AG09309 (cell line): ENCODE measurements around the gene PAOX.

Experiments
- DNase-seq: peaks from one replicate; pipeline ENCODE4 v3.0.0-alpha.2; 2010; ENCODE audit warnings: low read depth
- H3K4me3 ChIP-seq: 2 replicates; pipeline ENCODE4 v1.5.1; 2011; ENCODE audit warnings: mild to moderate bottlenecking, low read depth, low read length, moderate library complexity; ENCODE audit not compliant: control insufficient read depth
- TF ChIP-seq, protein P1 (sequence below): IDR thresholded peaks from 2 replicates; pipeline ENCODE4 v1.5.1; 2011; ENCODE audit warnings: mild to moderate bottlenecking, low read depth, low read length, inconsistent platforms; ENCODE audit not compliant: insufficient read depth, control insufficient read depth; ENCODE audit errors: missing control alignments

PAOX gene

DNA sequence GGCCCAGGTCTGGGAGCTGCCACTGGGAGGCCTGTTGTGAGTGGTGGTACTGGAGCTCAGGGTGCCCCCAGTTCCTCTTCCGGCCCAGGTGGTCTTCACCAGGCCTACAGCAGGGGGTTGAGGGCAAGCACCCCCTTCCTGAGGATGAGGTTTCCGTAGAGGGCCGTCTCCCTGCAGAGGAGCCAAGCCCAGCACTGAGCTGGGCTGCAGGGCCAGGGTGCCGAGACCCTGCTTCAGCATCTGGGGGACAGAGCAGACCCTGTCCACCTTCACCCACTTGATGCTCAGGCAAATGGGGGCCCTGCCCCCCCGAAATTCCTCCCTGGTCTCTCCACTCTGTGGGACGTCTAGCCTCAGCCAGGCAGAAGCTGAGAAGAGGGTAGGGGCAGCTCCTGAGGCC is 23.8 kb upstream of the PAOX start:
- TF ChIP-seq, protein P1, sequence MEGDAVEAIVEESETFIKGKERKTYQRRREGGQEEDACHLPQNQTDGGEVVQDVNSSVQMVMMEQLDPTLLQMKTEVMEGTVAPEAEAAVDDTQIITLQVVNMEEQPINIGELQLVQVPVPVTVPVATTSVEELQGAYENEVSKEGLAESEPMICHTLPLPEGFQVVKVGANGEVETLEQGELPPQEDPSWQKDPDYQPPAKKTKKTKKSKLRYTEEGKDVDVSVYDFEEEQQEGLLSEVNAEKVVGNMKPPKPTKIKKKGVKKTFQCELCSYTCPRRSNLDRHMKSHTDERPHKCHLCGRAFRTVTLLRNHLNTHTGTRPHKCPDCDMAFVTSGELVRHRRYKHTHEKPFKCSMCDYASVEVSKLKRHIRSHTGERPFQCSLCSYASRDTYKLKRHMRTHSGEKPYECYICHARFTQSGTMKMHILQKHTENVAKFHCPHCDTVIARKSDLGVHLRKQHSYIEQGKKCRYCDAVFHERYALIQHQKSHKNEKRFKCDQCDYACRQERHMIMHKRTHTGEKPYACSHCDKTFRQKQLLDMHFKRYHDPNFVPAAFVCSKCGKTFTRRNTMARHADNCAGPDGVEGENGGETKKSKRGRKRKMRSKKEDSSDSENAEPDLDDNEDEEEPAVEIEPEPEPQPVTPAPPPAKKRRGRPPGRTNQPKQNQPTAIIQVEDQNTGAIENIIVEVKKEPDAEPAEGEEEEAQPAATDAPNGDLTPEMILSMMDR, result no peak
- H3K4me3 ChIP-seq, result no peak overlapping the region
- DNase-seq, result no peak

DNA sequence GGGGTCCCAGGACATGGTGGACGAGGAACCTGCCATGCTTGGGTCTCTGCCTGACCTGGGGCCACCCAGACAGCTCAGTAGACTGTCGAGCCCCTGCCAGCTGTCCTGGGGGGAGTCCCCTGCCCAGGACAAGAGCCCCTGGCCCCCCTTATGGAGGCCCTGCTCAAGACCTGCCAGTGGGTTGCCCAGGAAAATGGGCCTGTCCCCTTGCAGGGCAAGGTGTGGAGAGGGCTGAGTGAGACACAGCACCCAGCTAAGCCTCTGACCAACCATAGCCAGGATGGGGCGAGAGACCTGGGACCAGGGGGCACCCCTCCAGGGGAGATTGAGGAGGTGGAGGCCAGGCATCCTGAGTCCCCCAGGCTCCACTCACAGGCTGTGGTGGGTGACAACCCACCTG is 23.1 kb upstream of the PAOX start:
- DNase-seq, result no peak
- TF ChIP-seq, protein P1, result no peak

DNA sequence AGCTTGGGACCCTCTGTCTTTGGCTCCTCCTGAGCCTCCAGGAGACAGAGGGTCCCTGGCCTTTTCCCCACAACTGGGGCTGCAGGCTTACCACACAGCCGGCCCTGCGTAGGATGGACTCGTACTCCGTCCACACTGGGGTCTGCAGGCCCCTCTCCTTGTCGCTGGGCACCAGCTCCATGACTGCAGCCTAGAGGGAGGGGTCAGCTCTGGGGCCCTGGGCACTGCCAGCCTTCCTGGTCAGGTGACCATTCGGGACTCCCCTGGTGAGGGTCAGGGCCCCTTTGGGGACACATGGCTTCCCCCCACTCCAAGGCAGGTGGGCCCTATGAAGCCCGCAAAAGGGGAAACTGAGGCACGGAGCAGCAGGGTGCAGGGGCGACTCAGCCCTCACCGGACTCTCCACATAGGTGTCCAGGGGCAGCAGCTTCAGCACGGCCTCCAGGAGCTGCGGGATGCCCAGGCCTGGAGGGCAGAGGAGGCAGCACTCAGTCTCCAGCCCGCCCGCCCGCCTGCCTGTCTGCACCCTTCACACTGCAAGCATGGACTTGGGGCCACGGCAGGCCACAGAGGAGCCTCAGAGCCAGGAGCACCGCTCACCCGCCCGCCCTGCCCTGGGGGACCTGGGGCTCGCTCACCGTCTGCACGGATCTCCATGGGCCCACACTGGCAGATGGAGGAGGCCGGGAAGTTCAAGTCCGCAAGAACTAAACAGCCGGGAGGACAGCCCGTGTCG is 22.3 kb upstream of the PAOX start:
- H3K4me3 ChIP-seq, result peak overlapping the region; percentile 35
- TF ChIP-seq, protein P1, result no peak
- no peak for DNase-seq

More for the DNA sequence above, 23.1 kb upstream of the PAOX start:
- H3K4me3 ChIP-seq, result no peak overlapping the region

DNA sequence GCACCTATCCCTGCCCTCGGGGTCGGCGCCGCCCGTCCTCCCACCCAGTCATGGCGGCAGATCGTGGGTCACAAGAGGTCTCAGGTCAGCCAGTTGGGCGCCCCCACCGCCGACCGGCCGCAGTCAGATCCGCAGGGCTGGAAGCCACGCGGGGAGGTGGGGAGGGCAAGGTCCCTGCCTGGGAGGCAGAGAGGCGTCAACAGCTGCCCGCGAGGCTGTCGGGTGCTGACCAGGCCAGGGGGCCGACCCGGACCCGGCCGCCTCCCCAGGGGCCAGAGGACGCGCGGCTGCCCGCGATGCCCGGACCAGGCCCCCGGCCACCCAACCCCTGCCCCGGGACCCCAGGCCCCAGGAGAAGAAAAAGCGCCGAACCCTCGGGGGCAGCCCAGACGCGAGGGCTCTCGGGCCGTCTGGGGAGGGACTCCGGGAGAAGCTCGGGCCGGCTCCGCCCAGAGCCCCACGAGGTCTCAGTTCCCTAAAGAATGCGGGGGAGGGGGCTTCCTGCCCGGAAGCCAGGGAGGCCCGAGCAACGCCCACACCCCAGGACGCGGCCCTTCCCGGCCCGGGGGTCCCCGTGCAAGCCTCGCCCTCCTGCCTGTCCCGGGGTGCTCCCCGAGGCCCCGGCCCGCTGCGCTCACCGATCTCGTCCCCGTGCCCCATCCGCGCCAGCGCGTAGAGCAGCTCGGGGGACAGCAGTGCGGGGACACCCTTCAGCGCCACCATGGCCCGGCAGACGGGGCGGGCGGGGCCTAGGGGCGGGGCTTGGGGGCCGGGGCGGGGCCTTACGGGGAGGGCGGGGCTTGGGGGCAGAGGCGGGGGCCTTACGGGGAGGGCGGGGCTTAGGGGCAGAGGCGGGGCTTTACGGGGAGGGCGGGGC is 21.5 kb upstream of the PAOX start, which contains the start of gene FUOM:
FUOM (minus strand) TSS at position 735 of the 877 bp plus-strand sequence; CDS start at position 723, 12 bp downstream.
- DNase-seq, result no peak
- TF ChIP-seq, protein P1, result no peak

DNA sequence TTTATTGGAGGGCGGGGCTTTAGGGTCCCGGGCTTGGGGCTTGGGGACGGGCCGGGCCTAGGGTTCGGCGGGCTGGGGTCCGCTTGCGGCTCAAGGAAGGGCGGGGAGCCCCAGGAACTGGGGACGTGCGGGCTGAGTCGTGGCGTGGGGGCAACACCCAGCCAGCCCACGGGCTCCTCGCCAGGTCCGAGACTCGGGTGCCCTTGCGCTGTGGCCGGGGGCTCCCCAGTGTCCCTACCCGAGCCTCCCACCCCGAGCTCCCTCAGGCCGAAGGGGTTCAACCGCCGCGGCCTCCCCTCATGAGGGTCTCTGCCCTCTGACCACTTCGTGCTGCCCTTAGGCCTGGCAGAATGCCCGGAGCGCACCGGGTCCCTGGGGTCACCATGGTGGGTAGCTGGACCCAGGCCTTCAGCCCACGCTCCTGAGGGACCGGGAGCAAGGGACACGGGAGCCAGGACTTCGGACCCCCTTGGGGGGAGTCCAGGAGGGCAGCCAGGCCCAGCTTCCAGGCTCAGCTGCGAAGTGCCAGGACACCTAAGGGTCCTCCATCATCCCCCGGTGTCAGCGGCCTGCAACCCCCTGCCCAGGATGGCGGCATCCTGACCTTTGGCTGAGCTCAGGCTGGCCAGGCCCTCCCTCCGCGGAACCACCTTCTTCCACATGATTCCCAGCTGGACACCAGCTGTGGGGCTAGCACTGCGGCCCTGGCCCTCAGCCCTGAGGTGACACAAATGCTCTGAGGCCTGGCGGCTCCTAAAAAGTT is 20.7 kb upstream of the PAOX start:
- H3K4me3 ChIP-seq, result no peak overlapping the region
- DNase-seq, result no peak
- TF ChIP-seq, protein P1, result no peak

More for the DNA sequence above, 21.5 kb upstream of the PAOX start, which contains the start of gene FUOM:
- peak within 1 kb of the TSS; percentile 35 for H3K4me3 ChIP-seq

DNA sequence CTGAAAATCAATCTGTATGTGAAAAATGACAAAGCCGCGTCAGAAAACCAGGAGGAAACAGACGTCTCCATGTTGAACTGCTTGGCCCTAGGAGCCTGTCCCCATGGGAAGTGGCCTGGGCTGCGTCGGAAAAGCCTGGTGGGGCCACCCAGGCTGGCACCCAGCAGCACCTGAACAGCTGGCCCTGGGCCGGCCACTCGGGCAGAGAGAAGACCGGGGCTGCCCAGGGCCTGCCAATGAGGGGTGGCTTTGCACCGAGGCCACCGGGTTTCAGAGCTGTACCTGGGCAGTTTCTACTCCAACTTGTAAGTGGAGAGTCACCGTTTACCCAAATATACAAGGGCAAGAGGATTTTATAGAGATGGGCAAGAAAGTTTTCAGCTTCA is 20.1 kb upstream of the PAOX start:
- no peak for DNase-seq
- TF ChIP-seq, protein P1, result no peak
- H3K4me3 ChIP-seq, result no peak overlapping the region
